Panc1 (cell line): ENCODE measurements around the gene MTF1. TPM values are rescaled to one million over a fixed set of nuclear protein-coding genes. Genes with fewer than 3 reads are reported as not detected.

Experiments
- ATAC-seq: fragments of 200-7000 bp; cut with Tn5 transposase; 2 replicates; pipeline ENCODE4 v1.9.1; 2020; ENCODE audit warnings: mild to moderate bottlenecking, moderate library complexity
- BruUV-seq: library from RNA; stranded (reverse); fragments of 400-500 nt; replicated peaks from 2 replicates; lab custom pipeline; 2021; lab: Mats Ljungman, UMichigan
- CTCF ChIA-PET: fragments of 300-600 bp; sonication (Branson Sonifier 250); formaldehyde crosslinking; loops from one replicate; lab custom pipeline; 2022; ENCODE audit warnings: antibody characterized with exemption; lab: Charles Lee
- POLR2A ChIA-PET: fragments of 300-600 bp; sonication (Branson Sonifier 250); formaldehyde crosslinking; loops from one replicate; lab custom pipeline; 2022; ENCODE audit warnings: antibody characterized with exemption; lab: Charles Lee
- DNase-seq: peaks from one replicate; pipeline ENCODE4 v3.0.0-alpha.2; 2010; ENCODE audit warnings: low read depth, low spot score
- H3K27ac ChIP-seq: 2 replicates; pipeline ENCODE4 v1.5.1; 2011; ENCODE audit warnings: mild to moderate bottlenecking, low read length, inconsistent platforms
- H3K27me3 ChIP-seq: fragments of 200-500 bp; sonication (Bioruptor generic); 2 replicates; pipeline ENCODE4 v1.6.0; 2014; ENCODE audit warnings: low read length, inconsistent platforms; ENCODE audit not compliant: control insufficient read depth, insufficient read depth
- H3K36me3 ChIP-seq: fragments of 200-500 bp; sonication (Bioruptor generic); 2 replicates; pipeline ENCODE4 v1.5.1; 2014; ENCODE audit warnings: inconsistent platforms, mild to moderate bottlenecking, low read length, moderate library complexity; ENCODE audit not compliant: control insufficient read depth, insufficient read depth
- H3K4me1 ChIP-seq: 2 replicates; pipeline ENCODE4 v1.5.1; 2011; ENCODE audit warnings: inconsistent platforms, mild to moderate bottlenecking, low read length, moderate library complexity; ENCODE audit not compliant: control insufficient read depth, insufficient read depth
- H3K4me3 ChIP-seq, 2 experiments: 2 replicates each; pipeline ENCODE4 v1.5.1; 2011 to 2012; ENCODE audit warnings: low read depth in 2 of 2, low read length in 2 of 2, mild to moderate bottlenecking in 2 of 2, inconsistent platforms in 1 of 2, moderate library complexity in 1 of 2
- H3K9me3 ChIP-seq: fragments of 200-500 bp; sonication (Bioruptor generic); 2 replicates; pipeline ENCODE4 v1.5.1; 2014; ENCODE audit warnings: low read depth, mild to moderate bottlenecking, inconsistent platforms, low read length, moderate library complexity; ENCODE audit not compliant: control insufficient read depth, insufficient read depth
- POLR2AphosphoS5 ChIP-seq: IDR thresholded peaks from 2 replicates; pipeline ENCODE4 v1.6.1; 2012; ENCODE audit warnings: mild to moderate bottlenecking, low read depth, low read length, moderate library complexity
- SIN3A ChIP-seq: IDR thresholded peaks from 2 replicates; pipeline ENCODE4 v1.6.1; 2012; ENCODE audit warnings: low read depth, mild to moderate bottlenecking, low read length, moderate library complexity, borderline replicate concordance; ENCODE audit not compliant: insufficient read depth
- TCF7L2 ChIP-seq: IDR thresholded peaks from 2 replicates; pipeline ENCODE4 v1.6.1; 2011; ENCODE audit warnings: mild to moderate bottlenecking, low read depth, low read length, inconsistent platforms
- in situ Hi-C: cut with HindIII; loops from 2 replicates; pipeline ENCODE4 v1.10.0; 2016; ENCODE audit warnings: low sequenced_read_pairs, low pct_unique_long_range_greater_than_20kb
- intact Hi-C: fragments of 100-400 bp; cut with micrococcal nuclease; formaldehyde crosslinking; loops from one replicate; pipeline ENCODE4 v1.10.0; 2022; ENCODE audit not compliant: unreplicated experiment
- total RNA-seq: library from RNA; stranded (reverse); gene quantifications from one replicate; pipeline ENCODE4 v1.2.1, GENCODE V29; 2021; ENCODE audit not compliant: unreplicated experiment
- TF ChIP-seq, protein P1 (sequence below), 2 experiments: IDR thresholded peaks; 2 replicates each; pipeline ENCODE4 v1.6.1; 2011 to 2012; ENCODE audit warnings: low read depth in 2 of 2, control low read depth in 1 of 2, low read length in 1 of 2, mild to moderate bottlenecking in 1 of 2, moderate library complexity in 1 of 2; ENCODE audit not compliant: insufficient read depth in 1 of 2
- TF ChIP-seq, protein P2 (sequence below): fragments of 450-650 bp; IDR thresholded peaks from 2 replicates; pipeline ENCODE4 v1.5.1; 2017; ENCODE audit warnings: mild to moderate bottlenecking

Gene MTF1
- total RNA-seq, 1 experiment from 2014 or later, result 26.2 TPM

DNA sequence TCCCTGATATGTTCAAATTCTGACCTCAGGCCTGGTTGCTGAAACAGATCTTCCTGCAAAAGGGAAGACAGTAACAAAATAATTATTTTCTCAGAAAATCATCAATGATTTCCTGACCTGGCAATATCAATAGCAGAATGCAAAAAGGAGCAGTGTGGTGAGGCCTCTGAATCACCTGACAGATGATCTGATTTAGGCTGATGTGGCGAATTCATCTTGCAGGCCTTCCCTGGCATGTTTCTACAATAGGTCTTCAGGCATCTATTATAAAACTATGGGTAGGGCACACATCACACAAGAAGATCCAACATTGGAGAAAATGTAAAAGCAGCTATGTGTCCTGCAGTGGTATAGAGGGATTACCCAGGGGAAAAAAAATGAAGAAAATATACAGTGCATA, 7.1 kb upstream of the MTF1 start:
- H3K27ac ChIP-seq, result no peak overlapping the region
- CTCF ChIA-PET, result no interaction called here

DNA sequence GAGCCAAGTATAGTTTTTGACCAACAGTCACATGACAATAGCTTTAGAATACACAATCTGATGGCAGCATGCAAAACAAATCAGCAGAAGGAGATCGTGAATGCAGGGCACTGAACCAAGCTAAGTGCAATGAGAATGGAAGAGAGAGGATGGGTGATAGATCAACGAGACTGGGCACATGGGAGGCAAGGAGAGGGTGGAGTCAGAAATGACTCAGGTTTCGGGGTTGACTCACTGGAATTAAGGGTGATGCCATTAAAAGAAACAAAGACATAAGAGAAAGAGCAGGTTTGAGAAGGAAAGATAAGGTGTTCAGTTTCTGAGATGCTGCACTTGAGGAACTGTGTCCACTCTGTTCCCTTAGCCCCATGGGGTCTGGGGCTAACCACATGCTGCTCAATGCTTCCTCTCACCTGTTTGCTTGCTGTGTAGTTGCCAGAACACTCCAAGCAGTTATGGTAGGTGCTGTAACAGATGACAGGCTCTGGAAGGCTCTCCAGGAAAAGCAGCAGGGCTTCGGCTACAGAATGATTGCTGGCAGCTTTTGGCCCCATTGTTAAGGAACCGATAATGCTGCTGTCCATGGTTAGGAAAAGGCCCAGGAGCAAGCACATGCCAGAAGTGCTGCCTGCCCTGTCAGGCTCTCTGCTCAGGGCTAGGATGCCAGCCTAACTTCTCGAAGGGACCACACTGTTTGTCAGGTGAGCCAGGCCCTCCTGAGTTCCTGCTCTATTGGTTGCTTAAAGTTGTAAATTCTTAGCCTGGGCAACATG, 6.1 kb upstream of the MTF1 start:
- ATAC-seq (no peak), DNase-seq (no peak)
- no peak overlapping the region for H3K27ac ChIP-seq
- ChIA-PET CTCF (no interaction called here), POLR2A (interaction anchor here (0.7 kb wide), 1 partner anchor 90 kb away, joined by 5 read pairs; no protein-coding TSS in a partner anchor)
- H3K4me3 ChIP-seq, result no peak overlapping the region
- BruUV-seq, result no TSS peak
- H3K27me3 ChIP-seq, result no peaks in the 10 kb centered on the region
- no peaks in the 10 kb centered on the region for H3K9me3 ChIP-seq
- in situ Hi-C loops, result no loop called here
- intact Hi-C loops, result no loop called here
- TF ChIP-seq, protein P1, sequence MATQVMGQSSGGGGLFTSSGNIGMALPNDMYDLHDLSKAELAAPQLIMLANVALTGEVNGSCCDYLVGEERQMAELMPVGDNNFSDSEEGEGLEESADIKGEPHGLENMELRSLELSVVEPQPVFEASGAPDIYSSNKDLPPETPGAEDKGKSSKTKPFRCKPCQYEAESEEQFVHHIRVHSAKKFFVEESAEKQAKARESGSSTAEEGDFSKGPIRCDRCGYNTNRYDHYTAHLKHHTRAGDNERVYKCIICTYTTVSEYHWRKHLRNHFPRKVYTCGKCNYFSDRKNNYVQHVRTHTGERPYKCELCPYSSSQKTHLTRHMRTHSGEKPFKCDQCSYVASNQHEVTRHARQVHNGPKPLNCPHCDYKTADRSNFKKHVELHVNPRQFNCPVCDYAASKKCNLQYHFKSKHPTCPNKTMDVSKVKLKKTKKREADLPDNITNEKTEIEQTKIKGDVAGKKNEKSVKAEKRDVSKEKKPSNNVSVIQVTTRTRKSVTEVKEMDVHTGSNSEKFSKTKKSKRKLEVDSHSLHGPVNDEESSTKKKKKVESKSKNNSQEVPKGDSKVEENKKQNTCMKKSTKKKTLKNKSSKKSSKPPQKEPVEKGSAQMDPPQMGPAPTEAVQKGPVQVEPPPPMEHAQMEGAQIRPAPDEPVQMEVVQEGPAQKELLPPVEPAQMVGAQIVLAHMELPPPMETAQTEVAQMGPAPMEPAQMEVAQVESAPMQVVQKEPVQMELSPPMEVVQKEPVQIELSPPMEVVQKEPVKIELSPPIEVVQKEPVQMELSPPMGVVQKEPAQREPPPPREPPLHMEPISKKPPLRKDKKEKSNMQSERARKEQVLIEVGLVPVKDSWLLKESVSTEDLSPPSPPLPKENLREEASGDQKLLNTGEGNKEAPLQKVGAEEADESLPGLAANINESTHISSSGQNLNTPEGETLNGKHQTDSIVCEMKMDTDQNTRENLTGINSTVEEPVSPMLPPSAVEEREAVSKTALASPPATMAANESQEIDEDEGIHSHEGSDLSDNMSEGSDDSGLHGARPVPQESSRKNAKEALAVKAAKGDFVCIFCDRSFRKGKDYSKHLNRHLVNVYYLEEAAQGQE (IDR thresholded peaks at IDR 0.05; ENCODE audit: insufficient read depth in 1 of 2, low read depth in 2 of 2, low read length in 1 of 2), result peak; percentile 72; a peak in 3 of 4 replicates
- no peak for TF ChIP-seq TCF7L2
- H3K4me1 ChIP-seq, result peaks cover 2% of the 10 kb centered on the region
- H3K36me3 ChIP-seq, result no peaks in the 10 kb centered on the region; the same call in 1 of the 2 replicates

More for the DNA sequence above, 7.1 kb upstream of the MTF1 start:
- TF ChIP-seq, protein P2, sequence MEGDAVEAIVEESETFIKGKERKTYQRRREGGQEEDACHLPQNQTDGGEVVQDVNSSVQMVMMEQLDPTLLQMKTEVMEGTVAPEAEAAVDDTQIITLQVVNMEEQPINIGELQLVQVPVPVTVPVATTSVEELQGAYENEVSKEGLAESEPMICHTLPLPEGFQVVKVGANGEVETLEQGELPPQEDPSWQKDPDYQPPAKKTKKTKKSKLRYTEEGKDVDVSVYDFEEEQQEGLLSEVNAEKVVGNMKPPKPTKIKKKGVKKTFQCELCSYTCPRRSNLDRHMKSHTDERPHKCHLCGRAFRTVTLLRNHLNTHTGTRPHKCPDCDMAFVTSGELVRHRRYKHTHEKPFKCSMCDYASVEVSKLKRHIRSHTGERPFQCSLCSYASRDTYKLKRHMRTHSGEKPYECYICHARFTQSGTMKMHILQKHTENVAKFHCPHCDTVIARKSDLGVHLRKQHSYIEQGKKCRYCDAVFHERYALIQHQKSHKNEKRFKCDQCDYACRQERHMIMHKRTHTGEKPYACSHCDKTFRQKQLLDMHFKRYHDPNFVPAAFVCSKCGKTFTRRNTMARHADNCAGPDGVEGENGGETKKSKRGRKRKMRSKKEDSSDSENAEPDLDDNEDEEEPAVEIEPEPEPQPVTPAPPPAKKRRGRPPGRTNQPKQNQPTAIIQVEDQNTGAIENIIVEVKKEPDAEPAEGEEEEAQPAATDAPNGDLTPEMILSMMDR, result no peak
- TF ChIP-seq TCF7L2 (no peak), SIN3A (no peak), POLR2AphosphoS5 (no peak)
- TF ChIP-seq, protein P1 (IDR thresholded peaks at IDR 0.05; ENCODE audit: insufficient read depth in 1 of 2, low read depth in 2 of 2, low read length in 1 of 2), result no peak
- in situ Hi-C loops, result no loop called here
- no peak for DNase-seq
- intact Hi-C loops, result no loop called here
- Histone ChIP-seq H3K4me3 (no peak overlapping the region), H3K9me3 (no peaks in the 10 kb centered on the region), H3K4me1 (no peaks in the 10 kb centered on the region), H3K36me3 (no peaks in the 10 kb centered on the region; the same call in 1 of the 2 replicates), H3K27me3 (no peaks in the 10 kb centered on the region)
- no peak for ATAC-seq
- POLR2A ChIA-PET, result no interaction called here
- BruUV-seq, result no TSS peak
